ENCODE data around the gene OLFM1. TPM values are rescaled to one million over a fixed set of nuclear protein-coding genes. Genes with fewer than 3 reads are reported as not detected.
"Not testable (repeated sequence)": the region's sequence is repeated elsewhere in the genome, so short reads cannot be mapped to it uniquely, and the experiment has no call there.

The OLFM1 gene
- total RNA-seq, 1 donor from 2014 or later = 8.0 TPM

- no peaks in the 10 kb centered on the region for H3K9me3 Mint-ChIP-seq
- H3K36me3 Mint-ChIP-seq = no peaks in the 10 kb centered on the region
- H3K4me3 Mint-ChIP-seq = no peak overlapping the region
- no peaks in the 10 kb centered on the region for H3K4me1 Mint-ChIP-seq (ENCODE audit: unreplicated experiment)
- no peak for DNase-seq (ENCODE audit: extremely low spot score, unreplicated experiment)
- TF ChIP-seq CTCF (conservative IDR thresholded peaks at IDR 0.05) = no peak
- peaks cover 40% of the 10 kb centered on the region for H3K27me3 Mint-ChIP-seq
- H3K27ac Mint-ChIP-seq = no peak overlapping the region
Observed at GRCh38 chr9:135147474-135147805, 60.0 kb downstream of the OLFM1 start.

- DNase-seq (ENCODE audit: extremely low spot score, unreplicated experiment) = no peak
- H3K4me1 Mint-ChIP-seq (ENCODE audit: unreplicated experiment) = no peaks in the 10 kb centered on the region
- no peak for TF ChIP-seq CTCF (conservative IDR thresholded peaks at IDR 0.05)
- no peak overlapping the region for H3K4me3 Mint-ChIP-seq
- no peak overlapping the region for H3K27ac Mint-ChIP-seq
- H3K9me3 Mint-ChIP-seq = no peaks in the 10 kb centered on the region
- peaks cover 40% of the 10 kb centered on the region for H3K27me3 Mint-ChIP-seq
- no peaks in the 10 kb centered on the region for H3K36me3 Mint-ChIP-seq
Observed at GRCh38 chr9:135147938-135148337, 60.5 kb downstream of the OLFM1 start.

GRCh38 chr9:135148386-135148785 is 60.9 kb downstream of the OLFM1 start:
- no peak overlapping the region for H3K4me3 Mint-ChIP-seq
- no peak for TF ChIP-seq CTCF (conservative IDR thresholded peaks at IDR 0.05)
- no peak for DNase-seq (ENCODE audit: extremely low spot score, unreplicated experiment)
- H3K36me3 Mint-ChIP-seq = no peaks in the 10 kb centered on the region
- H3K27ac Mint-ChIP-seq = no peak overlapping the region
- H3K4me1 Mint-ChIP-seq (ENCODE audit: unreplicated experiment) = no peaks in the 10 kb centered on the region
- H3K27me3 Mint-ChIP-seq = peaks cover 40% of the 10 kb centered on the region
- H3K9me3 Mint-ChIP-seq = no peaks in the 10 kb centered on the region

- H3K9me3 Mint-ChIP-seq; H3K27ac Mint-ChIP-seq; H3K4me3 Mint-ChIP-seq; H3K36me3 Mint-ChIP-seq; DNase-seq (ENCODE audit: extremely low spot score, unreplicated experiment); H3K4me1 Mint-ChIP-seq (ENCODE audit: unreplicated experiment): not testable (repeated sequence)
- H3K27me3 Mint-ChIP-seq = peaks cover 50% of the 10 kb centered on the region
Observed at GRCh38 chr9:135149901-135150300, 62.4 kb downstream of the OLFM1 start.

- Mint-ChIP-seq H3K4me3 (no peak overlapping the region), H3K36me3 (no peaks in the 10 kb centered on the region), H3K27me3 (peaks cover 40% of the 10 kb centered on the region), H3K4me1 (ENCODE audit: unreplicated experiment) (no peaks in the 10 kb centered on the region), H3K27ac (no peak overlapping the region), H3K9me3 (no peaks in the 10 kb centered on the region)
- TF ChIP-seq CTCF (conservative IDR thresholded peaks at IDR 0.05) = no peak
- DNase-seq (ENCODE audit: extremely low spot score, unreplicated experiment) = no peak
Observed at GRCh38 chr9:135150981-135151380, 63.5 kb downstream of the OLFM1 start.

GRCh38 chr9:135151757-135152613 is 64.5 kb downstream of the OLFM1 start:
- Mint-ChIP-seq H3K4me1 (ENCODE audit: unreplicated experiment) (no peaks in the 10 kb centered on the region), H3K27me3 (peaks cover 38% of the 10 kb centered on the region), H3K36me3 (no peaks in the 10 kb centered on the region), H3K9me3 (no peaks in the 10 kb centered on the region), H3K27ac (no peak overlapping the region), H3K4me3 (no peak overlapping the region)
- no peak for TF ChIP-seq CTCF (conservative IDR thresholded peaks at IDR 0.05)
- no peak for DNase-seq (ENCODE audit: extremely low spot score, unreplicated experiment)

Measured in type B pancreatic cell (in vitro differentiated cells).